HepG2 (cell line): ENCODE measurements around the gene PCBP2. TPM values are rescaled to one million over a fixed set of nuclear protein-coding genes. Genes with fewer than 3 reads are reported as not detected.

Experiments
- AGO2 ChIP-seq: fragments of 200-400 bp; formaldehyde crosslinking; optimal IDR thresholded peaks from 2 replicates; pipeline ENCODE3; 2017; ENCODE audit warnings: mild to moderate bottlenecking, low read depth, low read length, moderate library complexity
- ATRX ChIP-seq: sonication (generic); formaldehyde crosslinking; IDR thresholded peaks from 2 replicates; pipeline ENCODE4 v1.4.0; 2020; ENCODE audit warnings: missing genetic modification reagents, borderline replicate concordance
- CERS6 ChIP-seq: sonication (generic); formaldehyde crosslinking; IDR thresholded peaks from 2 replicates; pipeline ENCODE4 v1.5.0; 2020; ENCODE audit warnings: missing genetic modification reagents
- CTCF ChIP-seq: sonication (generic); formaldehyde crosslinking; IDR thresholded peaks from 2 replicates; pipeline ENCODE4 v1.5.0; 2020; ENCODE audit warnings: mild to moderate bottlenecking, missing genetic modification reagents, moderate library complexity
- DRAP1 ChIP-seq: IDR thresholded peaks from 2 replicates; pipeline ENCODE4 v1.6.1; 2016; ENCODE audit warnings: missing genetic modification reagents, missing compliant biosample characterization
- EED ChIP-seq: sonication (generic); formaldehyde crosslinking; IDR thresholded peaks from 2 replicates; pipeline ENCODE4 v1.5.0; 2020; ENCODE audit warnings: mild to moderate bottlenecking, missing genetic modification reagents
- HNF1B ChIP-seq: sonication (generic); formaldehyde crosslinking; IDR thresholded peaks from 2 replicates; pipeline ENCODE4 v1.5.1; 2020; ENCODE audit warnings: mild to moderate bottlenecking, moderate library complexity, missing genetic modification reagents
- KDM2A ChIP-seq: sonication (generic); formaldehyde crosslinking; IDR thresholded peaks from 2 replicates; pipeline ENCODE4 v1.4.0; 2020; ENCODE audit warnings: low read depth, missing genetic modification reagents, borderline replicate concordance
- MXI1 ChIP-seq: IDR thresholded peaks from 3 replicates; pipeline ENCODE4 v1.6.1; 2012; ENCODE audit warnings: low read depth, low read length, inconsistent platforms, borderline replicate concordance
- PATZ1 ChIP-seq: sonication (generic); formaldehyde crosslinking; IDR thresholded peaks from 2 replicates; pipeline ENCODE4 v1.4.0; 2020; ENCODE audit warnings: missing genetic modification reagents
- TAF15 ChIP-seq: fragments of 200-400 bp; formaldehyde crosslinking; IDR thresholded peaks from one replicate; pipeline ENCODE4 v1.6.1; 2018; ENCODE audit warnings: mild to moderate bottlenecking, low read depth, low read length; ENCODE audit not compliant: poor library complexity, severe bottlenecking
- ZBTB20 ChIP-seq: sonication (generic); formaldehyde crosslinking; IDR thresholded peaks from 2 replicates; pipeline ENCODE4 v1.8.1; 2023; ENCODE audit warnings: missing genetic modification reagents, low read depth, mild to moderate bottlenecking, borderline replicate concordance
- ZBTB42 ChIP-seq: sonication (generic); formaldehyde crosslinking; IDR thresholded peaks from 2 replicates; pipeline ENCODE4 v1.5.0; 2020; ENCODE audit warnings: mild to moderate bottlenecking, missing genetic modification reagents
- ZEB1 ChIP-seq: IDR thresholded peaks from 2 replicates; pipeline ENCODE4 v1.6.1; 2012; ENCODE audit warnings: mild to moderate bottlenecking, low read depth, inconsistent platforms; ENCODE audit not compliant: insufficient replicate concordance
- ZFY ChIP-seq: sonication (generic); formaldehyde crosslinking; IDR thresholded peaks from 2 replicates; pipeline ENCODE4 v1.4.0; 2020; ENCODE audit warnings: missing genetic modification reagents
- ZNF225 ChIP-seq: sonication (generic); formaldehyde crosslinking; IDR thresholded peaks from 2 replicates; pipeline ENCODE4 v1.4.0; 2020; ENCODE audit warnings: mild to moderate bottlenecking, missing genetic modification reagents
- ZNF331 ChIP-seq: sonication (generic); formaldehyde crosslinking; IDR thresholded peaks from 2 replicates; pipeline ENCODE4 v1.4.0; 2020; ENCODE audit warnings: missing genetic modification reagents
- ZNF574 ChIP-seq: sonication (generic); formaldehyde crosslinking; IDR thresholded peaks from 2 replicates; pipeline ENCODE4 v1.4.0; 2020; ENCODE audit warnings: missing genetic modification reagents
- ZNF768 ChIP-seq: sonication (generic); formaldehyde crosslinking; IDR thresholded peaks from 2 replicates; pipeline ENCODE4 v1.4.0; 2020; ENCODE audit warnings: missing genetic modification reagents
- polyA plus RNA-seq, 8 experiments: library from polyadenylated mRNA; depleted of rRNA in 3 of 8; stranded (reverse) in 7 of 8; unstranded in 1 of 8; fragments of >200 nt; fragmentation: Illumina TruSeq in 4 of 8; extraction: Trizol in 4 of 8; gene quantifications; 2 replicates each; pipeline versions ENCODE4 v1.2.1 to v1.2.3, GENCODE V29; 2011 to 2016; ENCODE audit warnings: low read depth in 4 of 8, missing spikeins in 1 of 8, mixed read lengths in 1 of 8; ENCODE audit not compliant: insufficient read depth in 1 of 8
- total RNA-seq, 5 experiments: library from RNA; depleted of rRNA; stranded (reverse); fragments of >200 nt; fragmentation: Illumina TruSeq; extraction: Trizol; gene quantifications; 2 replicates each; pipeline ENCODE4 v1.2.3, GENCODE V29; 2016; ENCODE audit warnings: low read depth in 1 of 5

The PCBP2 gene
- total and polyA plus RNA-seq, 2 of the 13 experiments (the other 11 are each of a cell fraction or from before 2014, with no cell fraction given) = 154 to 345 TPM

GRCh38 chr12:53499266-53500141 lies 47.6 kb downstream of the PCBP2 start, which contains the start of gene MAP3K12 (continued):
- no peak for TF ChIP-seq HNF1B (CRISPR knock-in tag)
- TF ChIP-seq ZBTB20 = no peak
- no peak for TF ChIP-seq ZNF574
- TF ChIP-seq ZBTB42 = no peak
- TF ChIP-seq ZEB1 = no peak
- no peak for TF ChIP-seq TAF15
- TF ChIP-seq DRAP1 (CRISPR knock-in tag) = no peak
- no peak for TF ChIP-seq ZNF225
- peak; percentile 33; the same call in 1 of the 2 replicates for TF ChIP-seq CTCF (CRISPR knock-in tag)
- TF ChIP-seq EED (CRISPR knock-in tag) = no peak
- no peak for TF ChIP-seq ZFY (CRISPR knock-in tag)
- peak; percentile 14; the same call in 1 of the 2 replicates for TF ChIP-seq PATZ1 (CRISPR knock-in tag)
- TF ChIP-seq ZNF768 (CRISPR knock-in tag) = no peak
- no peak for TF ChIP-seq CERS6
- TF ChIP-seq MXI1 = no peak
- TF ChIP-seq KDM2A (CRISPR knock-in tag) = peak; percentile 57; the same call in 1 of the 2 replicates
- peak; percentile 73 for TF ChIP-seq AGO2
- TF ChIP-seq ZNF331 = no peak
- no peak for TF ChIP-seq ATRX
